WTC11 (cell line): ENCODE measurements around the gene MEA1. TPM values are rescaled to one million over a fixed set of nuclear protein-coding genes. Genes with fewer than 3 reads are reported as not detected.

Experiments used
- ATAC-seq: fragments of 200-7000 bp; cut with Tn5 transposase; 2 replicates; pipeline ENCODE4 v1.10.0; 2021; ENCODE audit warnings: mild to moderate bottlenecking, moderate library complexity
- CTCF ChIA-PET: fragments of 300-600 bp; sonication (Branson Sonifier 250); formaldehyde crosslinking; loops from one replicate; lab custom pipeline; 2021; ENCODE audit warnings: antibody characterized with exemption; lab: Charles Lee
- POLR2A ChIA-PET: fragments of 350-600 bp; sonication (Branson Sonifier 250); formaldehyde crosslinking; loops from one replicate; lab custom pipeline; 2021; ENCODE audit warnings: antibody characterized with exemption; lab: Charles Lee
- DNase-seq: peaks from one replicate; pipeline ENCODE4 v3.0.0; 2021; ENCODE audit warnings: low spot score
- H3K27ac Mint-ChIP-seq: 2 replicates; pipeline ENCODE4 v1.8.0; 2021; ENCODE audit warnings: mixed read lengths
- H3K27me3 Mint-ChIP-seq: 2 replicates; pipeline ENCODE4 v1.8.0; 2021; ENCODE audit warnings: low read depth, mild to moderate bottlenecking, moderate library complexity, mixed read lengths
- H3K36me3 Mint-ChIP-seq: 2 replicates; pipeline ENCODE4 v1.8.0; 2021; ENCODE audit warnings: mixed read lengths
- H3K4me1 Mint-ChIP-seq: 2 replicates; pipeline ENCODE4 v1.8.0; 2022; ENCODE audit warnings: mixed read lengths
- H3K4me3 Mint-ChIP-seq: 2 replicates; pipeline ENCODE4 v1.8.0; 2021; ENCODE audit warnings: mild to moderate bottlenecking, moderate library complexity, mixed read lengths
- H3K9me3 Mint-ChIP-seq: 2 replicates; pipeline ENCODE4 v1.8.0; 2021; ENCODE audit warnings: mixed read lengths
- ATF2 ChIP-seq: sonication (generic); formaldehyde crosslinking; IDR thresholded peaks from 2 replicates; pipeline ENCODE4 v1.8.1; 2022; ENCODE audit warnings: low read depth, missing genetic modification reagents, borderline replicate concordance
- CBFB ChIP-seq: sonication (generic); formaldehyde crosslinking; IDR thresholded peaks from 2 replicates; pipeline ENCODE4 v1.8.1; 2022; ENCODE audit warnings: mild to moderate bottlenecking, low read depth, missing genetic modification reagents
- E2F4 ChIP-seq: sonication (generic); formaldehyde crosslinking; IDR thresholded peaks from 2 replicates; pipeline ENCODE4 v1.8.1; 2022; ENCODE audit warnings: low read depth, mild to moderate bottlenecking, moderate library complexity, missing genetic modification reagents, borderline replicate concordance
- EMX1 ChIP-seq: fragments of 250-450 bp; sonication (Bioruptor Pico); IDR thresholded peaks from 2 replicates; pipeline ENCODE4 v1.8.0; 2021; ENCODE audit warnings: mild to moderate bottlenecking
- GABPB1 ChIP-seq: sonication (generic); formaldehyde crosslinking; IDR thresholded peaks from 2 replicates; pipeline ENCODE4 v1.8.1; 2023; ENCODE audit warnings: mild to moderate bottlenecking, missing genetic modification reagents
- GTF2I ChIP-seq: fragments of 250-450 bp; sonication (Bioruptor Pico); conservative IDR thresholded peaks from 2 replicates; pipeline ENCODE4 v1.4.0; 2021; ENCODE audit warnings: mild to moderate bottlenecking
- IRF2 ChIP-seq: sonication (generic); formaldehyde crosslinking; IDR thresholded peaks from 2 replicates; pipeline ENCODE4 v1.8.0; 2022; ENCODE audit warnings: low read depth, missing genetic modification reagents, borderline replicate concordance
- JAZF1 ChIP-seq: fragments of 250-450 bp; sonication (Bioruptor Pico); IDR thresholded peaks from 2 replicates; pipeline ENCODE4 v1.9.0; 2021; ENCODE audit warnings: moderate library complexity, mild to moderate bottlenecking, inconsistent platforms
- NR1H2 ChIP-seq: sonication (generic); formaldehyde crosslinking; IDR thresholded peaks from 2 replicates; pipeline ENCODE4 v1.9.0; 2021; ENCODE audit warnings: mild to moderate bottlenecking, moderate library complexity, missing genetic modification reagents
- NR2C2 ChIP-seq: sonication (generic); formaldehyde crosslinking; IDR thresholded peaks from 2 replicates; pipeline ENCODE4 v1.8.0; 2022; ENCODE audit warnings: mild to moderate bottlenecking, missing genetic modification reagents
- TEAD1 ChIP-seq: sonication (generic); formaldehyde crosslinking; IDR thresholded peaks from 2 replicates; pipeline ENCODE4 v1.8.0; 2022; ENCODE audit warnings: mild to moderate bottlenecking, missing genetic modification reagents
- ZNF138 ChIP-seq: sonication (generic); formaldehyde crosslinking; conservative IDR thresholded peaks from 2 replicates; pipeline ENCODE4 v1.8.1; 2022; ENCODE audit warnings: mild to moderate bottlenecking, moderate library complexity, missing genetic modification reagents
- ZNF281 ChIP-seq: sonication (generic); formaldehyde crosslinking; IDR thresholded peaks from 2 replicates; pipeline ENCODE4 v1.8.0; 2023; ENCODE audit warnings: mild to moderate bottlenecking, missing genetic modification reagents
- ZNF423 ChIP-seq: fragments of 250-450 bp; sonication (Bioruptor Pico); IDR thresholded peaks from 2 replicates; pipeline ENCODE4 v2.1.2; 2022; ENCODE audit warnings: mild to moderate bottlenecking, moderate library complexity
- total RNA-seq: library from RNA; stranded (reverse); gene quantifications from 3 replicates; pipeline ENCODE4 v1.2.3, GENCODE V29; 2021
- TF ChIP-seq, protein P1 (sequence below): fragments of 250-450 bp; sonication (Bioruptor Pico); IDR thresholded peaks from 2 replicates; pipeline ENCODE4 v1.9.0; 2021; ENCODE audit warnings: mild to moderate bottlenecking, borderline replicate concordance
- TF ChIP-seq, protein P2 (sequence below): fragments of 250-450 bp; sonication (Bioruptor Pico); IDR thresholded peaks from 2 replicates; pipeline ENCODE4 v2.1.2; 2022; ENCODE audit warnings: mild to moderate bottlenecking, moderate library complexity
- TF ChIP-seq, protein P3 (sequence below): sonication (generic); formaldehyde crosslinking; IDR thresholded peaks from 2 replicates; pipeline ENCODE4 v1.8.0; 2022; ENCODE audit warnings: missing genetic modification reagents

Gene MEA1
- total RNA-seq, 1 experiment from 2014 or later, result 85.0 TPM

- TF ChIP-seq, protein P1, sequence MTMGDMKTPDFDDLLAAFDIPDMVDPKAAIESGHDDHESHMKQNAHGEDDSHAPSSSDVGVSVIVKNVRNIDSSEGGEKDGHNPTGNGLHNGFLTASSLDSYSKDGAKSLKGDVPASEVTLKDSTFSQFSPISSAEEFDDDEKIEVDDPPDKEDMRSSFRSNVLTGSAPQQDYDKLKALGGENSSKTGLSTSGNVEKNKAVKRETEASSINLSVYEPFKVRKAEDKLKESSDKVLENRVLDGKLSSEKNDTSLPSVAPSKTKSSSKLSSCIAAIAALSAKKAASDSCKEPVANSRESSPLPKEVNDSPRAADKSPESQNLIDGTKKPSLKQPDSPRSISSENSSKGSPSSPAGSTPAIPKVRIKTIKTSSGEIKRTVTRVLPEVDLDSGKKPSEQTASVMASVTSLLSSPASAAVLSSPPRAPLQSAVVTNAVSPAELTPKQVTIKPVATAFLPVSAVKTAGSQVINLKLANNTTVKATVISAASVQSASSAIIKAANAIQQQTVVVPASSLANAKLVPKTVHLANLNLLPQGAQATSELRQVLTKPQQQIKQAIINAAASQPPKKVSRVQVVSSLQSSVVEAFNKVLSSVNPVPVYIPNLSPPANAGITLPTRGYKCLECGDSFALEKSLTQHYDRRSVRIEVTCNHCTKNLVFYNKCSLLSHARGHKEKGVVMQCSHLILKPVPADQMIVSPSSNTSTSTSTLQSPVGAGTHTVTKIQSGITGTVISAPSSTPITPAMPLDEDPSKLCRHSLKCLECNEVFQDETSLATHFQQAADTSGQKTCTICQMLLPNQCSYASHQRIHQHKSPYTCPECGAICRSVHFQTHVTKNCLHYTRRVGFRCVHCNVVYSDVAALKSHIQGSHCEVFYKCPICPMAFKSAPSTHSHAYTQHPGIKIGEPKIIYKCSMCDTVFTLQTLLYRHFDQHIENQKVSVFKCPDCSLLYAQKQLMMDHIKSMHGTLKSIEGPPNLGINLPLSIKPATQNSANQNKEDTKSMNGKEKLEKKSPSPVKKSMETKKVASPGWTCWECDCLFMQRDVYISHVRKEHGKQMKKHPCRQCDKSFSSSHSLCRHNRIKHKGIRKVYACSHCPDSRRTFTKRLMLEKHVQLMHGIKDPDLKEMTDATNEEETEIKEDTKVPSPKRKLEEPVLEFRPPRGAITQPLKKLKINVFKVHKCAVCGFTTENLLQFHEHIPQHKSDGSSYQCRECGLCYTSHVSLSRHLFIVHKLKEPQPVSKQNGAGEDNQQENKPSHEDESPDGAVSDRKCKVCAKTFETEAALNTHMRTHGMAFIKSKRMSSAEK (CRISPR knock-in tag), result no peak
- TF ChIP-seq GABPB1, result no peak
- no peak for TF ChIP-seq NR1H2 (CRISPR knock-in tag)
- TF ChIP-seq NR2C2 (CRISPR knock-in tag), result no peak
Observed at GRCh38 chr6:43058531-43058930, 44.8 kb upstream of the MEA1 start (continued).

- Mint-ChIP-seq H3K4me1 (peaks cover 42% of the 10 kb centered on the region), H3K9me3 (no peaks in the 10 kb centered on the region), H3K27me3 (no peaks in the 10 kb centered on the region), H3K4me3 (no peak overlapping the region), H3K36me3 (peaks cover 22% of the 10 kb centered on the region), H3K27ac (peak overlapping the region; percentile 82)
- ATAC-seq, result no peak
- POLR2A ChIA-PET, result no interaction called here
- CTCF ChIA-PET, result no interaction called here
- DNase-seq, result no peak
- TF ChIP-seq TEAD1 (CRISPR knock-in tag) (no peak), JAZF1 (no peak), E2F4 (CRISPR knock-in tag) (no peak), ZNF281 (no peak), ZNF138 (no peak), ATF2 (CRISPR knock-in tag) (no peak), CBFB (CRISPR knock-in tag) (no peak), GTF2I (CRISPR knock-in tag) (no peak), IRF2 (CRISPR knock-in tag) (no peak), ZNF423 (no peak), EMX1 (CRISPR knock-in tag) (no peak)
- TF ChIP-seq, protein P2, sequence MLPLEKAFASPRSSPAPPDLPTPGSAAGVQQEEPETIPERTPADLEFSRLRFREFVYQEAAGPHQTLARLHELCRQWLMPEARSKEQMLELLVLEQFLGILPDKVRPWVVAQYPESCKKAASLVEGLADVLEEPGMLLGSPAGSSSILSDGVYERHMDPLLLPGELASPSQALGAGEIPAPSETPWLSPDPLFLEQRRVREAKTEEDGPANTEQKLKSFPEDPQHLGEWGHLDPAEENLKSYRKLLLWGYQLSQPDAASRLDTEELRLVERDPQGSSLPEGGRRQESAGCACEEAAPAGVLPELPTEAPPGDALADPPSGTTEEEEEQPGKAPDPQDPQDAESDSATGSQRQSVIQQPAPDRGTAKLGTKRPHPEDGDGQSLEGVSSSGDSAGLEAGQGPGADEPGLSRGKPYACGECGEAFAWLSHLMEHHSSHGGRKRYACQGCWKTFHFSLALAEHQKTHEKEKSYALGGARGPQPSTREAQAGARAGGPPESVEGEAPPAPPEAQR (CRISPR knock-in tag), result no peak
- TF ChIP-seq, protein P3, sequence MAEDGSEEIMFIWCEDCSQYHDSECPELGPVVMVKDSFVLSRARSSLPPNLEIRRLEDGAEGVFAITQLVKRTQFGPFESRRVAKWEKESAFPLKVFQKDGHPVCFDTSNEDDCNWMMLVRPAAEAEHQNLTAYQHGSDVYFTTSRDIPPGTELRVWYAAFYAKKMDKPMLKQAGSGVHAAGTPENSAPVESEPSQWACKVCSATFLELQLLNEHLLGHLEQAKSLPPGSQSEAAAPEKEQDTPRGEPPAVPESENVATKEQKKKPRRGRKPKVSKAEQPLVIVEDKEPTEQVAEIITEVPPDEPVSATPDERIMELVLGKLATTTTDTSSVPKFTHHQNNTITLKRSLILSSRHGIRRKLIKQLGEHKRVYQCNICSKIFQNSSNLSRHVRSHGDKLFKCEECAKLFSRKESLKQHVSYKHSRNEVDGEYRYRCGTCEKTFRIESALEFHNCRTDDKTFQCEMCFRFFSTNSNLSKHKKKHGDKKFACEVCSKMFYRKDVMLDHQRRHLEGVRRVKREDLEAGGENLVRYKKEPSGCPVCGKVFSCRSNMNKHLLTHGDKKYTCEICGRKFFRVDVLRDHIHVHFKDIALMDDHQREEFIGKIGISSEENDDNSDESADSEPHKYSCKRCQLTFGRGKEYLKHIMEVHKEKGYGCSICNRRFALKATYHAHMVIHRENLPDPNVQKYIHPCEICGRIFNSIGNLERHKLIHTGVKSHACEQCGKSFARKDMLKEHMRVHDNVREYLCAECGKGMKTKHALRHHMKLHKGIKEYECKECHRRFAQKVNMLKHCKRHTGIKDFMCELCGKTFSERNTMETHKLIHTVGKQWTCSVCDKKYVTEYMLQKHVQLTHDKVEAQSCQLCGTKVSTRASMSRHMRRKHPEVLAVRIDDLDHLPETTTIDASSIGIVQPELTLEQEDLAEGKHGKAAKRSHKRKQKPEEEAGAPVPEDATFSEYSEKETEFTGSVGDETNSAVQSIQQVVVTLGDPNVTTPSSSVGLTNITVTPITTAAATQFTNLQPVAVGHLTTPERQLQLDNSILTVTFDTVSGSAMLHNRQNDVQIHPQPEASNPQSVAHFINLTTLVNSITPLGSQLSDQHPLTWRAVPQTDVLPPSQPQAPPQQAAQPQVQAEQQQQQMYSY (CRISPR knock-in tag), result no peak
- TF ChIP-seq, protein P1 (CRISPR knock-in tag), result no peak
Observed at GRCh38 chr6:43055966-43056365, 42.2 kb upstream of the MEA1 start.
